ENCODE measurements around the gene DDIT4. TPM values are rescaled to one million over a fixed set of nuclear protein-coding genes. Genes with fewer than 3 reads are reported as not detected.

The DDIT4 gene
- total and polyA plus RNA-seq, 2 of the 8 experiments (the other 6 are each of a cell fraction or from before 2014, with no cell fraction given) = 47.4 to 108 TPM

GRCh38 chr10:72275351-72276012, 1.8 kb downstream of the DDIT4 start:
- WGBS, 2 experiments (ENCODE audit: extremely low coverage in 1 of 2, insufficient coverage in 1 of 2, insufficient read length in 1 of 2, insufficient replicate concordance in 2 of 2, low coverage in 1 of 2, low lambda C conversion rate in 2 of 2, missing lambda C conversion rate in 1 of 2) = 78% methylated on average over 12 of the region's 12 CpGs; no CpG with 5 or more reads in 1 of the 2 experiments
- peaks cover 20% of the 10 kb centered on the region for H3K23me2 ChIP-seq (ENCODE audit: low read depth, low read length)
- peaks cover 3 to 20% (median 10%) of the 10 kb centered on the region in 4 experiments; a peak in 7 of 8 replicates for H3K36me3 ChIP-seq (ENCODE audit: control insufficient read depth in 2 of 4, insufficient read depth in 4 of 4, low read length in 3 of 4)
- TF ChIP-seq CTBP2 (IDR thresholded peaks at IDR 0.05; ENCODE audit: borderline replicate concordance, insufficient read depth, insufficient read length, low read length) (no peak), SP4 (IDR thresholded peaks at IDR 0.05; ENCODE audit: low read length) (no peak), YY1 (IDR thresholded peaks at IDR 0.05; ENCODE audit: low read depth, low read length) (no peak), ASH2L (IDR thresholded peaks at IDR 0.05; ENCODE audit: low read length) (no peak), TAF1 (IDR thresholded peaks at IDR 0.05; ENCODE audit: low read depth, low read length) (no peak), MAFK (IDR thresholded peaks at IDR 0.05; ENCODE audit: low read depth, low read length) (no peak), BACH1 (IDR thresholded peaks at IDR 0.05; ENCODE audit: low read length) (no peak), RAD21 (IDR thresholded peaks at IDR 0.05 in 1 of 2, conservative IDR thresholded peaks at IDR 0.05 in 1 of 2; ENCODE audit: low read depth in 2 of 2, low read length in 2 of 2) (no peak)
- H3K9me3 ChIP-seq (ENCODE audit: insufficient read depth in 2 of 2, low read depth in 1 of 2, low read length in 1 of 2) = no peaks in the 10 kb centered on the region
- H2BK5ac ChIP-seq (ENCODE audit: low read depth, low read length) = peak overlapping the region; percentile 99; the same call in 1 of the 2 replicates
- no peak overlapping the region for H4K8ac ChIP-seq (ENCODE audit: extremely low read depth, insufficient read depth, low read length)
- no peak overlapping the region for H2AK5ac ChIP-seq (ENCODE audit: low read depth, low read length)
- H4K5ac ChIP-seq (ENCODE audit: insufficient read length, low read depth, low read length) = peak overlapping the region; percentile 9
- no peak overlapping the region; the same call in 1 of the 2 replicates for H3K18ac ChIP-seq (ENCODE audit: extremely low read depth, low read length)
- H3K4me2 ChIP-seq (ENCODE audit: insufficient read depth in 1 of 2, low read depth in 2 of 2, low read length in 2 of 2) = peak overlapping the region; percentile 96 to 98
- no peaks in the 10 kb centered on the region for H3K79me1 ChIP-seq (ENCODE audit: low read depth, low read length)
- peak overlapping the region; percentile 88 to 94 (median 93) for H3K4me3 ChIP-seq (ENCODE audit: extremely low read depth in 1 of 4, insufficient read depth in 2 of 4, low read depth in 3 of 4, low read length in 4 of 4)
- H3K4me1 ChIP-seq (replicated peaks in 1 of 4; ENCODE audit: control insufficient read depth in 3 of 4, insufficient read depth in 4 of 4, low read length in 3 of 4) = peaks cover 0 to 19% (median 15%) of the 10 kb centered on the region in 4 experiments; a peak in 6 of 7 replicates
- H3K14ac ChIP-seq (ENCODE audit: insufficient read length) = no peak overlapping the region
- FAIRE-seq (no peak), DNase-seq (ENCODE audit: low read depth in 1 of 2, low spot score in 2 of 2) (no peak)
- no peak overlapping the region for H3K23ac ChIP-seq (ENCODE audit: insufficient read length)
- H2BK12ac ChIP-seq (ENCODE audit: low read depth, low read length) = no peak overlapping the region
- no peaks in the 10 kb centered on the region for H3K27me3 ChIP-seq (replicated peaks in 1 of 4; ENCODE audit: control insufficient read depth in 3 of 4, extremely low read depth in 1 of 4, insufficient read depth in 3 of 4, low read length in 3 of 4)
- H3K27ac ChIP-seq (ENCODE audit: low read depth, low read length) = no peak overlapping the region
- peak overlapping the region in 1 of 4 experiments; percentile 41; a peak in 1 of 7 replicates for H3K9ac ChIP-seq (replicated peaks in 1 of 4; ENCODE audit: extremely low read depth in 1 of 4, low read depth in 3 of 4, low read length in 3 of 4)
- no peak overlapping the region for H3K4ac ChIP-seq (replicated peaks; ENCODE audit: insufficient read length, low read depth, low read length)
- no peak overlapping the region for H3K56ac ChIP-seq (replicated peaks; ENCODE audit: insufficient read length, low read depth, low read length)
- no peak overlapping the region for H2BK20ac ChIP-seq (ENCODE audit: low read length)
- peaks cover 0 to 19% of the 10 kb centered on the region in 2 experiments; a peak in 3 of 4 replicates for H3K79me2 ChIP-seq (ENCODE audit: control insufficient read depth in 1 of 2, insufficient read depth in 2 of 2, low read length in 2 of 2)
- H2BK120ac ChIP-seq (replicated peaks; ENCODE audit: low read depth, low read length) = no peak overlapping the region
- peaks cover 15 to 23% of the 10 kb centered on the region in 2 experiments for H4K20me1 ChIP-seq (replicated peaks in 1 of 2; ENCODE audit: control insufficient read depth in 1 of 2, insufficient read depth in 2 of 2, low read length in 2 of 2)
- no peak overlapping the region for H4K91ac ChIP-seq (replicated peaks; ENCODE audit: insufficient read length, low read length)
- CTCF ChIA-PET (ENCODE audit: partially characterized antibody) = interaction anchor here (0.6 to 6.0 kb wide), 47 partner anchors 10 to 397 kb away, joined by 3 to 91 read pairs (median 4); partner anchors contain the start of genes ANAPC16 and ASCC1
- H2BK15ac ChIP-seq (ENCODE audit: low read length) = no peak overlapping the region
- POLR2A ChIA-PET (ENCODE audit: partially characterized antibody) = interaction anchor here (0.5 to 16.4 kb wide), 26 partner anchors 12 to 821 kb away, joined by 3 to 895 read pairs (median 6); partner anchors contain the start of genes ANAPC16, ASCC1, P4HA1 and SPOCK2
- H2AFZ ChIP-seq (ENCODE audit: low read length) = no peak overlapping the region

All from H1 (cell line).